Measurements from ENCODE around the gene RPL26.

DNA sequence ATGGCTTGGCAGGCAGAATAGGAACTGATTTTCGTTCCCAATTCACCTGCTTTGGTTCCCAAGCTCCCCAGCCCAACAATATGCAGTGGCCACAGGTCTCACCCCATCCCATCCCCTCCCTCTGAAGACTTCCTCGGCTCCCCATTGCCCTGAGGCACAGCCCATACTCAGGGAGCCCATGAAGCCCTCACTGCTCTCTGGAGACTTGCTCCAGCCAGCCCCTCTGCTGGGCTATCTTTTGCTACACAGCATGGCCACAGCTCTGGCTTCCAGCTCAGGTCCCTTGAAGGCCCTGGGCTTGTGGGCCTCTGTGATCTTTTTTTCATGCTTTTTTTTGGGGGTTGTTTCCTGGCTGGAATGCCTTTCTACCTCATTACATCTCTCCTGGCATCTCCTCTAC lies 23.2 kb upstream of the RPL26 start:
- no peak for TF ChIP-seq POLR2A (IDR thresholded peaks at IDR 0.05)
- TF ChIP-seq CTCF (IDR thresholded peaks at IDR 0.05): no peak
- TF ChIP-seq EP300 (IDR thresholded peaks at IDR 0.05): no peak
- TF ChIP-seq POLR2AphosphoS5 (IDR thresholded peaks at IDR 0.05): no peak
